NCI-H2196 treated with DMSO at 0.1 percent for 48 hours (cell line): ENCODE results near the gene CD59.
"Not testable (repeated sequence)": the region's sequence is repeated elsewhere in the genome, so short reads cannot be mapped to it uniquely, and the experiment has no call there.

Source experiments
- DNase-seq: peaks from one replicate; lab custom pipeline; 2025; ENCODE audit not compliant: unreplicated experiment; lab: John Stamatoyannopoulos, UW

Gene CD59

GRCh38 chr11:33743291-33743690, 7.1 kb upstream of the CD59 start:
- DNase-seq: no peak

GRCh38 chr11:33742249-33742851, 6.1 kb upstream of the CD59 start:
- DNase-seq: no peak

GRCh38 chr11:33741806-33742205, 5.6 kb upstream of the CD59 start:
- no peak for DNase-seq

DNA sequence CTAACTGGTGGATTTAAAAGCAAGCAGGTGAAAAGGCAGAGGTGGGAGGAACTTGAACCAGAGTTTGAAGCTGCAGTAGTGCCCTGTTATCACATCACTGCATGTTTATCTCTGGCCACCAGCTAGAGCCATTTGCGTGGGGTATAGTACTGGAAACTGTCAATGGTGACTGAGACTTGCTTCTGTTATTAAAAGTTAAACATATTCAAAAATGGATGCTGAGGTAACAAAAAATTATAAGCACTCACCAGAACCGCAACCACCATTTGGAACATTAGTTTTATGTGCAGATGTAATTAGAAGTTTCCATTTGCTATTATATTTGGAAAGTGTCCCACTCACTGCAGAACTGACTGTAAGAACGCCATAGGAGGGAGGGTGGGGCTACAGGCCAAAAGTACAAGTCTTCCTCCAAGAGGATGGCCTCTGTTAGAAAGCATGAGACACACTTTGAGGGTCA, 1.2 kb upstream of the CD59 start:
- DNase-seq: no peak

DNA sequence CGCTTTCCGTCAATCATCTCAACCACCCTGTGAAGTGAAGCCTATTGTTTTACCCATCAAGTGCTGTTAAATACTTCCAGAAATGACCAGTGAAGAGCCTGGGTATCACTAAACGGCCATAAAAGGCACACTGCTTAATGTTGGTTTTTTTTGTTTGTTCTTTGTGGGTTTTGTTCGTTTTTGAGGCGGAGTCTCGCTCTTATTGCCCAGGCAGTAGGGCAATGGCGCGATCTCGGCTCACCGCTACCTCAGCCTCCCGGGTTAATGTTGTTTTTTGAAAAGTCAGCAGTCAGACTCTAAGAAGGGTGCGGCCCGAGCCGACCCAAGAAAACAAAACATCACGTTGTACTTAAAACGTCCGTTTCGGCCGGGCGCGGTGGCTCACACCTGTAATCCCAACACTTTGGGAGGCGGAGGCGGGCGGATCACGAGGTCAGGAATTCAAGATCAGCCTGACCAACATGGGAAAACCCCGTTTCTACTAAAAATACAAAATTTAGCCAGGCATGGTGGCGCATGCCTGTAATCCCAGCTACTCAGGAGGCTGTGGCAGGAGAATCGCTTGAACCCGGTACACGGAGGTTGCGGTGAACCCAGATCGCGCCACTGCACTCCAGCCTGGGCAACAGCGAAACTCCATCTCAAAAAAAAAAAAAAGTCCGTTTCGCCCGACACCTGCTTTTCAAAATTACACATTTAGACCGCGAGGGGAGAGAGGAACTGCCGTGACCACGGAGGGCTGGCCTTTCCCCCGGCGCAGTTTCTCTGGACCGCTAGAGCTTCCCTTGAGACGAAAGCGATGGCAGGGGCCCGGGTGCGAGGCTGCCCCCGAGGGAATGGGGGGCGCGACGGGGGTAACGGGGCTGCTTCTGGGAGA, 714 bp downstream of the CD59 start:
- no peak for DNase-seq

- no peak for DNase-seq
Observed at GRCh38 chr11:33734441-33735270, 1.6 kb downstream of the CD59 start.

- no peak for DNase-seq
Observed at GRCh38 chr11:33733980-33734379, 2.2 kb downstream of the CD59 start.

DNA sequence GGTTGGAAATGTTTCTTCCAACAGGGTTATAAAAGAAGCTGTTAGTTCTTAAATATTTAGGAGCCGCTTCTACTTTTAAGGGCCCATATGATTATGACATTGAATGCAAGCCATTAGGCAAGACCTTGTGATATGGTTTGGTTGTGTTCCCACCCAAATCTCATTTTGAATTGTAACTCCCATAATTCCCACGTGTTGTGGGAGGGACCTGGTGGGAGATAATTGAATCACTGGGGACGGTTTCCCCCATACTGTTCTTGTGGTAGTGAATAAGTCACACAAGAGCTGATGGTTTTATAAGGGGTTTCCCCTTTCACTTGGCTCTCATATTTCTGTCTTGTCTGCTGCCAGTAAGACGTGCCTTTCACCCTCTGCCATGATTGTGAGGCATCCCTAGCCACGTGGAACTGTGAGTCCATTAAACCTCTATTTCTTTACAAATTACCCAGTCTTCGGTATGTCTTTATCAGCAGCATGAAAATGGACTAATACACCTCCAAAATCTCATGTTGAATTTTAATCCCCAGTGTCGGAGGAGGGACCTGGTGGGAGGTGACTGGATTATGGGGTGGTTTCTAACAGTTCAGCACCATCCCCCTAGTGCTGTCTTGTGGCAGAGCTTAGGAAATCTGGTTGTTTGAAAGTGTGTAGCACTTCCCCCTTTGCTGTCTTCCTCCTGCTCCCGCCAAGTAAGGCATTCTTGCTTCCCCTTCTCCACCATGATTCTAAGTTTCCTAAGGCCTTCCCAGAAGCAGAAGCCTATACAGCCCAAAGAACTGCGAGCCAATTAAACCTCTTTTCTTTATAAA, 4.3 kb downstream of the CD59 start:
- no peak for DNase-seq

- DNase-seq: no peak
Observed at GRCh38 chr11:33730716-33731115, 5.5 kb downstream of the CD59 start.

DNA sequence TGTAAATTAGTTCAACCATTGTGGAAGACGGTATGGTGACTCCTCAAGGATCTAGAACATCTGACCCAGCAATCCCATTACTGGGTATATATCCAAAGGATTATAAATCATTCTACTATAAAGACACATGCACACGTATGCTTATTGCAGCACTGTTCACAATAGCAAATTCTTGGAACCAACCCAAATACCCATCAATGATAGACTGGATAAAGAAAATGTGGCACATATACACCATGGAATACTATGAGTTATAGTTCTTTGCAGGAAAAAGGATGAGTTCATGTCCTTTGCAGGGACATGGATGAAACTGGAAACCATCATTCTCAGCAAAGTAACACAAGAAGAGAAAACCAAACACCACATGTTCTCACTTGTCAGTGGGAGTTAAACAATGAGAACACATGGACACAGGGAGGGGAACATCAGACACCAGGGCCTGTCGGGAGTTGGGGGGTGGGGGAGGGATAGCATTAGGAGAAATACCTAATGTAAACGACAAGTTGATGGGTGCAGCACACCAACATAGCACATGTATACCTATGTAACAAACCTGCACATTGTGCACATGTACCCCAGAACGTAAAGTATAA, 7.1 kb downstream of the CD59 start:
- not testable (repeated sequence) for DNase-seq

DNA sequence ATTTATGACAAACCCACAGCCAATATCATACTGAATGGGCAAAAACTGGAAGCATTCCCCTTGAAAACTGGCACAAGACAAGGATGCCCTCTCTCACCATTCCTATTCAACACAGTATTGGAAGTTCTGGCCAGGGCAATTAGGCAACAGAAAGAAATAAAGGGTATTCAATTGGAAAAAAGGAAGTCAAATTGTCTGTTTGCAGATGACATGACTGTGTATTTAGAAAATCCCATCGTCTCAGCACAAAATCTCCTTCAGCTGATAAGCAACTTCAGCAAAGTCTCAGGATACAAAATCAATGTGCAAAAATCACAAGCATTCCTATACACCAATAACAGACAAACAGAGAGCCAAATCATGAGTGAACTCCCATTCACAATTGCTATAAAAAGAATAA, 8.7 kb downstream of the CD59 start:
- DNase-seq: not testable (repeated sequence)

- no peak for DNase-seq
Observed at GRCh38 chr11:33725496-33725895, 10.7 kb downstream of the CD59 start.

DNA sequence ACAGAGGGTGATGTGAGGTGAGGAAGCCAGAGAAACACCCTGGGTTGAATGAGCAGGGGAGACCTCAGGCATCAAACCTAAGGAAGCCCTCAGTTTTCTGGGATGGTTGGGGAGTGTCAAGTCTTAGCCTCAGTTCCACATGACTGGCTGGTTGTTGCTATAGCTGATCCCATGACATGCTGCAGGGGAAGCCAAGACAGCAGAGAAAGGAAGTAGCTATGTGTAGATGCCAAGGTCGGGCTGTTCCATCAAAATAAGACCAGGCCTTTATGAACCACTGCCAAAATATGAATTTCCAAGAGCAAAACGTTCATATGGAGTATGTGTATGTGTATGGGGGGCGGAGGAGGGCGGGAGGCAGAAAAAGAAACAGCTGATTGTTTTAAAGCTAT, 11.6 kb downstream of the CD59 start:
- no peak for DNase-seq

DNA sequence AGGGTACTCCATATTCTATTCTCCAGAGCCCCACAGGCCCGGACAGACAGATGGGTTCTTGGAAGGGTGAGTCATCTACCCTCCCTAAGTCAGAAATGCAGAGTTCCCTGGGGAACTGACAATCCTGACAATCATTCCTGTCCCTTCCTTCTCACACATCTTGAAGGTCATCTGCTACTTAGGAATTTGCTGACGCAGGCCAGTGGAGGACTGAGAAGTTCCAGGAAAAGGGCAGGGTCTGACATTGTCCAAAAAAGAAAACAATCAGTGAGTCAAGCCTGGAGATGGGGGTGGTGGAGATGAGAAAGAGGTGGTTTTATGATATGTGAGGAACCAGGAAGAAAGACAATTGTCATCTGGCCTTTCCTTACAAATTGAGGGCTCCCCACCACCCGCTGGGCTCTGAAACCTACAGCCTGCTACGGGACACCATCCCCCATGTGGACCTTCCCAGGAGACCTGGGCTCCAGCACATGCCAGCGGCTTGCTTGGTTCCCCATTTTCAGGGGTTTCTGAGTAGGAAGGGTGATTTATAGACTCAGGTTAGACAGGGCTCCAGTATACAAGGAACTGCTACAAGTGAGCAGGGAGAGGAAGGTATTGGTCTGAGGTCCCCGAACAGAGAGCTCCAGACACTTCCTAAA, 12.9 kb downstream of the CD59 start:
- DNase-seq: no peak

GRCh38 chr11:33722590-33723234, 13.5 kb downstream of the CD59 start:
- DNase-seq: no peak

DNA sequence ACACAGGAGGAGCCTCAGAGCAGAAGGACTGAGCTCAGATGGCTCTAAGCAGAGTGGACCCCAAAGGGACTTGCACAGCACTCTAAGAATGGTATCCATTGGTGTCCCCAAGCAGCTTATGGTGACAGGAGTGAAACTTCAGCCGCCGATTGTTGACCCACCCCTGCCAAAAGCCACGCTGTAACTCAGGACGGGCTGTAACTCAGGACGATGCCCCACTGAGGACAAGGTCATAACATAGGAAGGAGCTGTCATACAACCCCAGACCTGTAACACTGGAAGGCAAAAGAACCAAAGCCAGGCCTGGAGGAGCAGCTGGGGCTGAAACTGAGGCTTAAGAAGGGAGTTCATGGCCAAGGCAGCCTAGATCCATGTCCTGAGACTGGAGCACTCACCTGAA, 14.2 kb downstream of the CD59 start:
- no peak for DNase-seq

- DNase-seq: no peak
Observed at GRCh38 chr11:33721426-33721825, 14.8 kb downstream of the CD59 start.

- DNase-seq: no peak
Observed at GRCh38 chr11:33719587-33719986, 16.6 kb downstream of the CD59 start.

DNA sequence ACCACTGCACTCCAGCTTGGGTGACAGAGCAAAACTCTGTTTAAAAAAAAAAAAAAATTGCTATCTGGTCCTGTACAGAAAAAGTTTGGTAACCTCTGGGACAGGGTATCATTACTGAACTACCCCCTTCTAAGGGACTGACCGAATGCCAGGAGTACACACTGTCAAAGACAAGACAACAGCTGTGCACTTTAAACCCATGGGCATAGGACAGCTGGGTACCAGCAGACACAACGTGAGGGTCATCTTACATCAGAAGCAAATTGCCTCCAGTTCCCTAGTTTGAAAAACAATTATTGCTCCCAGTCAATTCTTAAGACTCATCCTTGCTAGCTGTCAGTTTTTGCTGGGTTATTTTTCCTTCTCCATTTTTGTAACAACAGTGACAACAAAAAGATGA, 17.8 kb downstream of the CD59 start:
- DNase-seq: no peak
